Measurements from ENCODE around the gene NUP62CL. TPM values are rescaled to one million over a fixed set of nuclear protein-coding genes. Genes with fewer than 3 reads are reported as not detected.

Gene NUP62CL
- total and polyA plus RNA-seq, 4 donors: 0.97 to 6.8 (median 2.6) TPM

DNA sequence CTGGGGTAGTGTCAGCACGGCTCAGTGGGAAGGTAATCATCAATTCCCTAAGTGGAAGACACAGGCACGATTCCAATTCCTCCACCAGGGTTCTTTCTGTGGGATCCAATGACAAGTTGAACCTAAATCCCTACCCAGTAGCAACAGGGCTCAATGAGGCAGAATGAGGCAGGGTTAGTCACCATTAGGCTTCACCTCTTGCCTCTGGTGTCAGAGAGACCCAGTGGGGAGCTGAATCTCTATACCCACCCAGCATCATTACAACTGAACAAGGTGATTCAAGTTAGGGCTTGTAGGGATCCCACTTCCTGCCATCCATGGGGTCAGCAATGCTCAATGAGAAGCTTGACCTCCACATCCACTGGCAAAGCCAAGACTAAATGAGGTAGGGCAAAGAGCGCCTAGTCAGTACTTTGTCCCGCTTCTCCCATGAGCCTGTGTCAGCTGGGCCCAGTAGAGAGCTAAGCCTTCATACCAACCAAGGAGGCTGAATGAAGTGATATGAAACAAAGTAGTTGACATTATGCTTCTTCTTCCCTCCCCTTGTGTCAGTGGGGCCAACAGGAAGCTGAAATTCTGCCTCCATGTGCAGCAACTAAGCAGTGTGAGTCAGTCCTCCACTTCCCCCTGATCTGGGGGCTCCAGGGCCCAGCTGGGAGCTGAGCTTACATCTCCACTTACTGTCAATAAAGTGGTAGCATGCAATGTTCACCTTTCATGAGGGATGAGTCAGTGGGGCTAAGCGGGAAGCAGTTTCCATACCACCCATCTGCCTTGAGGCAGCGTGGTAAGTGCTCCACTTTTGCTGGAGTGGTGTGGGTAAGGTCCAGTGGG is 51.2 kb downstream of the NUP62CL start:
- no peaks in the 10 kb centered on the region for H3K4me1 ChIP-seq (ENCODE audit: control insufficient read depth in 4 of 4, insufficient read depth in 4 of 4, low read length in 3 of 4)
- H3K9me3 ChIP-seq (ENCODE audit: control insufficient read depth in 4 of 4, low read length in 3 of 4): no peaks in the 10 kb centered on the region
- H3K4me3 ChIP-seq (ENCODE audit: low read depth in 1 of 3, low read length in 3 of 3): no peak overlapping the region
- H3K36me3 ChIP-seq (ENCODE audit: control insufficient read depth in 4 of 4, insufficient read depth in 3 of 4, low read depth in 1 of 4, low read length in 3 of 4): no peaks in the 10 kb centered on the region
- no peak for DNase-seq (ENCODE audit: low spot score)
- 92% methylated on average over 6 of the region's 6 CpGs for WGBS
- no peak overlapping the region for H3K9ac ChIP-seq (ENCODE audit: low read depth in 1 of 2, low read length in 2 of 2)
- no peaks in the 10 kb centered on the region for H3K27me3 ChIP-seq (ENCODE audit: control insufficient read depth in 4 of 4, insufficient read depth in 4 of 4, low read length in 3 of 4)
- TF ChIP-seq GABPA (IDR thresholded peaks at IDR 0.05 in 1 of 2, conservative IDR thresholded peaks at IDR 0.05 in 1 of 2) (no peak), RAD21 (IDR thresholded peaks at IDR 0.05) (no peak), HNF4A (conservative IDR thresholded peaks at IDR 0.05) (no peak), EGR1 (IDR thresholded peaks at IDR 0.05; ENCODE audit: low read depth in 2 of 2) (no peak), RXRA (IDR thresholded peaks at IDR 0.05) (no peak), JUND (IDR thresholded peaks at IDR 0.05) (no peak), SP1 (IDR thresholded peaks at IDR 0.05) (no peak), HNF4G (IDR thresholded peaks at IDR 0.05) (no peak), FOXA1 (IDR thresholded peaks at IDR 0.05) (no peak), YY1 (IDR thresholded peaks at IDR 0.05) (no peak), FOXA2 (IDR thresholded peaks at IDR 0.05) (no peak)
- TF ChIP-seq, protein P1, sequence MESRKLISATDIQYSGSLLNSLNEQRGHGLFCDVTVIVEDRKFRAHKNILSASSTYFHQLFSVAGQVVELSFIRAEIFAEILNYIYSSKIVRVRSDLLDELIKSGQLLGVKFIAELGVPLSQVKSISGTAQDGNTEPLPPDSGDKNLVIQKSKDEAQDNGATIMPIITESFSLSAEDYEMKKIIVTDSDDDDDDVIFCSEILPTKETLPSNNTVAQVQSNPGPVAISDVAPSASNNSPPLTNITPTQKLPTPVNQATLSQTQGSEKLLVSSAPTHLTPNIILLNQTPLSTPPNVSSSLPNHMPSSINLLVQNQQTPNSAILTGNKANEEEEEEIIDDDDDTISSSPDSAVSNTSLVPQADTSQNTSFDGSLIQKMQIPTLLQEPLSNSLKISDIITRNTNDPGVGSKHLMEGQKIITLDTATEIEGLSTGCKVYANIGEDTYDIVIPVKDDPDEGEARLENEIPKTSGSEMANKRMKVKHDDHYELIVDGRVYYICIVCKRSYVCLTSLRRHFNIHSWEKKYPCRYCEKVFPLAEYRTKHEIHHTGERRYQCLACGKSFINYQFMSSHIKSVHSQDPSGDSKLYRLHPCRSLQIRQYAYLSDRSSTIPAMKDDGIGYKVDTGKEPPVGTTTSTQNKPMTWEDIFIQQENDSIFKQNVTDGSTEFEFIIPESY (IDR thresholded peaks at IDR 0.05): no peak
- TF ChIP-seq, protein P2, sequence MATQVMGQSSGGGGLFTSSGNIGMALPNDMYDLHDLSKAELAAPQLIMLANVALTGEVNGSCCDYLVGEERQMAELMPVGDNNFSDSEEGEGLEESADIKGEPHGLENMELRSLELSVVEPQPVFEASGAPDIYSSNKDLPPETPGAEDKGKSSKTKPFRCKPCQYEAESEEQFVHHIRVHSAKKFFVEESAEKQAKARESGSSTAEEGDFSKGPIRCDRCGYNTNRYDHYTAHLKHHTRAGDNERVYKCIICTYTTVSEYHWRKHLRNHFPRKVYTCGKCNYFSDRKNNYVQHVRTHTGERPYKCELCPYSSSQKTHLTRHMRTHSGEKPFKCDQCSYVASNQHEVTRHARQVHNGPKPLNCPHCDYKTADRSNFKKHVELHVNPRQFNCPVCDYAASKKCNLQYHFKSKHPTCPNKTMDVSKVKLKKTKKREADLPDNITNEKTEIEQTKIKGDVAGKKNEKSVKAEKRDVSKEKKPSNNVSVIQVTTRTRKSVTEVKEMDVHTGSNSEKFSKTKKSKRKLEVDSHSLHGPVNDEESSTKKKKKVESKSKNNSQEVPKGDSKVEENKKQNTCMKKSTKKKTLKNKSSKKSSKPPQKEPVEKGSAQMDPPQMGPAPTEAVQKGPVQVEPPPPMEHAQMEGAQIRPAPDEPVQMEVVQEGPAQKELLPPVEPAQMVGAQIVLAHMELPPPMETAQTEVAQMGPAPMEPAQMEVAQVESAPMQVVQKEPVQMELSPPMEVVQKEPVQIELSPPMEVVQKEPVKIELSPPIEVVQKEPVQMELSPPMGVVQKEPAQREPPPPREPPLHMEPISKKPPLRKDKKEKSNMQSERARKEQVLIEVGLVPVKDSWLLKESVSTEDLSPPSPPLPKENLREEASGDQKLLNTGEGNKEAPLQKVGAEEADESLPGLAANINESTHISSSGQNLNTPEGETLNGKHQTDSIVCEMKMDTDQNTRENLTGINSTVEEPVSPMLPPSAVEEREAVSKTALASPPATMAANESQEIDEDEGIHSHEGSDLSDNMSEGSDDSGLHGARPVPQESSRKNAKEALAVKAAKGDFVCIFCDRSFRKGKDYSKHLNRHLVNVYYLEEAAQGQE (IDR thresholded peaks at IDR 0.05): no peak
- TF ChIP-seq, protein P3, sequence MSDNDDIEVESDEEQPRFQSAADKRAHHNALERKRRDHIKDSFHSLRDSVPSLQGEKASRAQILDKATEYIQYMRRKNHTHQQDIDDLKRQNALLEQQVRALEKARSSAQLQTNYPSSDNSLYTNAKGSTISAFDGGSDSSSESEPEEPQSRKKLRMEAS (IDR thresholded peaks at IDR 0.05): no peak
- H3K27ac ChIP-seq (ENCODE audit: low read depth in 1 of 2, low read length in 2 of 2): no peak overlapping the region

DNA sequence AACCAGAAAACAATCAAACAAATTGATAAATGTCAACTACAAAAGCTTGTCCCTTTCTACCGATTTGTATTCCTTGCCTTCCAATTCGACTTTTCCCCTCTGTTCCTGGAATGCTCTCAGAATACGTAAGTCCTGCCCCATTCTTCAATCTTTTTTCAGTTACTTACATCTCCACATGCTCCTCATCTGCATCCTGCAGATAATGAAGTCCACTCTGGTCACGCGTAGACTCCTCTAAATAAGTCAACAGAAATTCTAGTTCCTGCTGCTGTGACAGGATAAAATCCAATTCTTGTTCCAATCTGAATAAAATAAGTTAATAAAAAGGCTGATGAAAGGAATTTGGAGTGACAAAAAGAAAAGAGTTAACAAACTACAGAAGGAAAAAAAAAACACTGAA is 53.2 kb downstream of the NUP62CL start:
- no peak overlapping the region for H3K4me3 ChIP-seq (ENCODE audit: low read depth in 1 of 3, low read length in 3 of 3)

More for the DNA sequence above, 53.2 kb downstream of the NUP62CL start:
- TF ChIP-seq, protein P3 (IDR thresholded peaks at IDR 0.05): no peak
- TF ChIP-seq, protein P2 (IDR thresholded peaks at IDR 0.05): no peak
- TF ChIP-seq YY1 (IDR thresholded peaks at IDR 0.05): no peak
- TF ChIP-seq, protein P4, sequence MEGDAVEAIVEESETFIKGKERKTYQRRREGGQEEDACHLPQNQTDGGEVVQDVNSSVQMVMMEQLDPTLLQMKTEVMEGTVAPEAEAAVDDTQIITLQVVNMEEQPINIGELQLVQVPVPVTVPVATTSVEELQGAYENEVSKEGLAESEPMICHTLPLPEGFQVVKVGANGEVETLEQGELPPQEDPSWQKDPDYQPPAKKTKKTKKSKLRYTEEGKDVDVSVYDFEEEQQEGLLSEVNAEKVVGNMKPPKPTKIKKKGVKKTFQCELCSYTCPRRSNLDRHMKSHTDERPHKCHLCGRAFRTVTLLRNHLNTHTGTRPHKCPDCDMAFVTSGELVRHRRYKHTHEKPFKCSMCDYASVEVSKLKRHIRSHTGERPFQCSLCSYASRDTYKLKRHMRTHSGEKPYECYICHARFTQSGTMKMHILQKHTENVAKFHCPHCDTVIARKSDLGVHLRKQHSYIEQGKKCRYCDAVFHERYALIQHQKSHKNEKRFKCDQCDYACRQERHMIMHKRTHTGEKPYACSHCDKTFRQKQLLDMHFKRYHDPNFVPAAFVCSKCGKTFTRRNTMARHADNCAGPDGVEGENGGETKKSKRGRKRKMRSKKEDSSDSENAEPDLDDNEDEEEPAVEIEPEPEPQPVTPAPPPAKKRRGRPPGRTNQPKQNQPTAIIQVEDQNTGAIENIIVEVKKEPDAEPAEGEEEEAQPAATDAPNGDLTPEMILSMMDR (IDR thresholded peaks at IDR 0.05; ENCODE audit: low read depth, low read length, missing input control): no peak
- no peak for TF ChIP-seq EGR1 (IDR thresholded peaks at IDR 0.05; ENCODE audit: low read depth in 2 of 2)
- TF ChIP-seq SP1 (IDR thresholded peaks at IDR 0.05): no peak
- TF ChIP-seq GABPA (IDR thresholded peaks at IDR 0.05 in 1 of 2, conservative IDR thresholded peaks at IDR 0.05 in 1 of 2): no peak
- TF ChIP-seq RAD21 (IDR thresholded peaks at IDR 0.05): no peak
- no peak for TF ChIP-seq JUND (IDR thresholded peaks at IDR 0.05)
- no peaks in the 10 kb centered on the region for H3K4me1 ChIP-seq (ENCODE audit: control insufficient read depth in 4 of 4, insufficient read depth in 4 of 4, low read length in 3 of 4)
- H3K36me3 ChIP-seq (ENCODE audit: control insufficient read depth in 4 of 4, insufficient read depth in 3 of 4, low read depth in 1 of 4, low read length in 3 of 4): no peaks in the 10 kb centered on the region
- H3K9me3 ChIP-seq (ENCODE audit: control insufficient read depth in 4 of 4, low read length in 3 of 4): no peaks in the 10 kb centered on the region
- no peak for DNase-seq (ENCODE audit: low spot score)
- 90% methylated on average over 5 of the region's 5 CpGs for WGBS
- no peaks in the 10 kb centered on the region for H3K27me3 ChIP-seq (ENCODE audit: control insufficient read depth in 4 of 4, insufficient read depth in 4 of 4, low read length in 3 of 4)
- H3K9ac ChIP-seq (ENCODE audit: low read depth in 1 of 2, low read length in 2 of 2): no peak overlapping the region
- no peak overlapping the region for H3K27ac ChIP-seq (ENCODE audit: low read depth in 1 of 2, low read length in 2 of 2)
